ENCODE results near the gene KRTAP5-8. TPM values are rescaled to one million over a fixed set of nuclear protein-coding genes. Genes with fewer than 3 reads are reported as not detected.
A peak's percentile ranks its signal among the peaks of the same experiment; 100 is the strongest.
"Not testable (repeated sequence)": the region's sequence is repeated elsewhere in the genome, so short reads cannot be mapped to it uniquely, and the experiment has no call there.

The KRTAP5-8 gene
- total and polyA plus RNA-seq, 12 donors, result 0.28 TPM; not detected in 11

DNA sequence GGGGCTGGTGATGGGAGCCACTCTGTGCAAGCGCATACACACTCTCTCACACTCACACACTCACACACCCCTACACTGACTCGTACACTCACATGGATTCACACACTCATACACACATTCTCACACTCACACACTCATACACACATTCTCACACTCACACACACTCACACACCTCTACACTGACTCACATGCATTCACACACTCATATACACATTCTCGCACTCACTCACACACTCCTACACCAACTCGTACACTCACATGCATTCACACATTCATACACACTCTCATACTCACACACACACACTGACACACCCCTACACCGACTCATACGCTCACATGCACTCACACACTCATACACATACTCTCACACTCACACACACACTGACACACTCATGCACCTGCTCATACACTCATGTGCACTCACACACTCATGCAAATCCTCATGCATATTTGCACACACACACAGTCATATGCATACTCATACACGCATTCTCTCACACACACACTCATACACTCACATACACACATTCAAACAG, 39.7 kb downstream of the KRTAP5-8 start:
- intact Hi-C loops (cut with DNase I), result no loop called here
- DNase-seq, result no peak
- H3K4me3 ChIP-seq, result no peak overlapping the region
- WGBS, 4 donors, result 81 to 90% (median 84%) methylated on average over 7 of the region's 7 CpGs
- H3K27ac ChIP-seq, result no peak overlapping the region
- no peaks in the 10 kb centered on the region for H3K4me1 ChIP-seq (replicated peaks in 1 of 2)
- H3K36me3 ChIP-seq (replicated peaks in 1 of 2), result no peaks in the 10 kb centered on the region
- H3K9me3 ChIP-seq (replicated peaks in 1 of 3), result no peaks in the 10 kb centered on the region
- no peak for TF ChIP-seq POLR2A (IDR thresholded peaks at IDR 0.05)
- TF ChIP-seq, protein P1, sequence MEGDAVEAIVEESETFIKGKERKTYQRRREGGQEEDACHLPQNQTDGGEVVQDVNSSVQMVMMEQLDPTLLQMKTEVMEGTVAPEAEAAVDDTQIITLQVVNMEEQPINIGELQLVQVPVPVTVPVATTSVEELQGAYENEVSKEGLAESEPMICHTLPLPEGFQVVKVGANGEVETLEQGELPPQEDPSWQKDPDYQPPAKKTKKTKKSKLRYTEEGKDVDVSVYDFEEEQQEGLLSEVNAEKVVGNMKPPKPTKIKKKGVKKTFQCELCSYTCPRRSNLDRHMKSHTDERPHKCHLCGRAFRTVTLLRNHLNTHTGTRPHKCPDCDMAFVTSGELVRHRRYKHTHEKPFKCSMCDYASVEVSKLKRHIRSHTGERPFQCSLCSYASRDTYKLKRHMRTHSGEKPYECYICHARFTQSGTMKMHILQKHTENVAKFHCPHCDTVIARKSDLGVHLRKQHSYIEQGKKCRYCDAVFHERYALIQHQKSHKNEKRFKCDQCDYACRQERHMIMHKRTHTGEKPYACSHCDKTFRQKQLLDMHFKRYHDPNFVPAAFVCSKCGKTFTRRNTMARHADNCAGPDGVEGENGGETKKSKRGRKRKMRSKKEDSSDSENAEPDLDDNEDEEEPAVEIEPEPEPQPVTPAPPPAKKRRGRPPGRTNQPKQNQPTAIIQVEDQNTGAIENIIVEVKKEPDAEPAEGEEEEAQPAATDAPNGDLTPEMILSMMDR (IDR thresholded peaks at IDR 0.05), result no peak
- no peaks in the 10 kb centered on the region for H3K27me3 ChIP-seq

DNA sequence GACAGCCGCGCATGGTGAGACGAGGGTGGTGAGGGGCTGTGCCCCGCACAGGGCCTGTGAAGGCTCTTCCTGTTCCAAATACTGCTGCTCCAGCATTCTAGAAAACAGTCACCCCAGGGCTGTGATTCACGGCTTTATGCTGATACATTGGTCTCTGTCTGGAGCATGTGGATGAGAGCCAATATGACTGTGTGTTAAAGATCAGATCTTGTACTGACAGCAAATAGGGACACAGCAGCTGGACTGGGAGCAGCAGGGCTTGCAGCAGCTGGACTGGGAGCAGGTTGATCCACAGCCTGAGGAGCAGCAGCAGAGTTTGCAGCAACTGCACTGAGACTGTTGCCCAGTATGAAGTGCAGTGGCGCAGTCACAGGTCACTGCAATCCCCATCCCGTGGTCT, 41.7 kb downstream of the KRTAP5-8 start:
- H3K27ac ChIP-seq; H3K4me1 ChIP-seq (replicated peaks in 1 of 2); H3K36me3 ChIP-seq (replicated peaks in 1 of 2); intact Hi-C loops (cut with DNase I); H3K4me3 ChIP-seq; H3K9me3 ChIP-seq (replicated peaks in 1 of 3); DNase-seq; H3K27me3 ChIP-seq: not testable (repeated sequence)
- WGBS, 4 donors, result 58 to 67% (median 64%) methylated on average over 4 to 7 of the region's 7 CpGs

DNA sequence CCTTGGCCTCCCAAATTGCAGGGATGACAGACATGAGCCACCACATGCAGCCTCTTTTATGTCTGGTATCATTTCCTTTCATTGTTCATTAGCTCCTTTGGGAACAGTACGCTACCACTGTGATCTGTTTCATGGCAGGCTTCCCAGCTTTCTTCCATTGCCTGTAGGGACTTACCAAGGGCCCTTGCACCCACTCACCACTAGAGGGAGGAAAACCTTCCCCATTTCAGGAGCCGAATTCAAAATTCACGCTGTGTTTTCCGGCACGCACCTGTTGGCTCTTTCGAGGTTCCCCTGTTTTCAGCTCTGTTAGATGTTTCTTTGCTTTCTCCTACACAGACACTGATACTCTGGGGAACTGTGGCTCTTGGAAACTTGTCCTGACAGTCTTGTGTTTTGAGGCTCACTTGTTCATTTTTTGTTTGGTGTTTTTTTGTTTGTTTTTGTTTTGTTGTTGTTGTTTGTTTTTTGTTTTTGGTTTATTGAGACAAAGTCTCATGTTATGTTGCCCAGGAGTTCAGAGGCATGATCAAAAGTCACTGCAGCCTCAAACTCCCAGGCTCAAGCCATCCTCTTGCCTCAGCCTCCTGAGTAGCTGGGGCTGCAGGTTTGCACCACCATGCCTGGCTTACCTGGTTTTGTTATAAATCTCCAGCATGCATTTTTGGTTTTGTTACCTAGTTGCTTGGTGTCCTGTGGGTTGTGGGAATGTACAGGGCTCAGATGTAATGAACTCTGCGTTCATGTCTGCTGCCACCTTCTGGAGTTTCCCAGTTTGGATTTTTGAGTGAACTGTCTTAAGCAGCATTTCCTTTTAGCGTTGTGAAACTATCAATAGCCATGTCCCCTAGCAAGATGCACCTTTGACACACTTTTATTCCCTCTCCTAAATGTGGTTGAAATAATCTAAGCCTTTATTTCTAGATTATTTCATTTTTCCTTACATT, 42.5 kb downstream of the KRTAP5-8 start:
- no peaks in the 10 kb centered on the region for H3K9me3 ChIP-seq (replicated peaks in 1 of 3)
- intact Hi-C loops (cut with DNase I), result no loop called here
- no peak overlapping the region for H3K4me3 ChIP-seq
- H3K36me3 ChIP-seq (replicated peaks in 1 of 2), result no peaks in the 10 kb centered on the region
- no peaks in the 10 kb centered on the region for H3K4me1 ChIP-seq (replicated peaks in 1 of 2)
- peak; percentile 71 to 90 (median 84) for DNase-seq
- H3K27me3 ChIP-seq, result no peaks in the 10 kb centered on the region
- H3K27ac ChIP-seq, result no peak overlapping the region
- TF ChIP-seq, protein P1 (IDR thresholded peaks at IDR 0.05), result peak; percentile 66 to 84 (median 71)
- TF ChIP-seq POLR2A (IDR thresholded peaks at IDR 0.05), result no peak
- WGBS, 4 donors, result 3 to 10% (median 8%) methylated on average over 8 of the region's 8 CpGs

DNA sequence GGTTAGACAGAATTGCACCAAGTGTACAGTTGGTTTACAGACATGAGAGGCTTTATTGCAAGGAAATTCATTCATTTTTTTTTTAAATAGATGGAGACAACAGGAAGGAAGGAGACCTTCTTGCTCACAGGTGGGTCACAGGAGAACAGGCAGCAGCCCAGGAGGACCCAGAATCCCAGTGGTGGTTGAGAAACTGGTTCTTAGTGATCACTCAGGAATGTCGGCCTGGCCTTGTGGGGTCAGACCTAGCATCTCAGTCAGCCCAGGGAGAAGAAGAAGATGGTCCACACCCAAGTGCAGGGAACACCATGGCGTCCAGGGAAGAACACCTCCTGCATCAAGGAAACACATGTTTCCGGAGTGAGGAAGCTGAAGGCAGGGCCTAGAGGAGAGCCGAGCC, 44.0 kb downstream of the KRTAP5-8 start:
- Histone ChIP-seq H3K9me3 (replicated peaks in 1 of 3) (no peaks in the 10 kb centered on the region), H3K27ac (no peak overlapping the region), H3K36me3 (replicated peaks in 1 of 2) (no peaks in the 10 kb centered on the region), H3K4me1 (replicated peaks in 1 of 2) (no peaks in the 10 kb centered on the region), H3K4me3 (no peak overlapping the region), H3K27me3 (no peaks in the 10 kb centered on the region)
- WGBS, 4 donors, result 70 to 89% (median 82%) methylated on average over 4 of the region's 4 CpGs
- no peak for DNase-seq
- TF ChIP-seq POLR2A (IDR thresholded peaks at IDR 0.05), result no peak
- TF ChIP-seq, protein P1 (IDR thresholded peaks at IDR 0.05), result no peak
- intact Hi-C loops (cut with DNase I), result no loop called here

All from adrenal gland (tissue), 12 donors.